ENCODE results near the gene COL9A1.

Gene COL9A1

DNA sequence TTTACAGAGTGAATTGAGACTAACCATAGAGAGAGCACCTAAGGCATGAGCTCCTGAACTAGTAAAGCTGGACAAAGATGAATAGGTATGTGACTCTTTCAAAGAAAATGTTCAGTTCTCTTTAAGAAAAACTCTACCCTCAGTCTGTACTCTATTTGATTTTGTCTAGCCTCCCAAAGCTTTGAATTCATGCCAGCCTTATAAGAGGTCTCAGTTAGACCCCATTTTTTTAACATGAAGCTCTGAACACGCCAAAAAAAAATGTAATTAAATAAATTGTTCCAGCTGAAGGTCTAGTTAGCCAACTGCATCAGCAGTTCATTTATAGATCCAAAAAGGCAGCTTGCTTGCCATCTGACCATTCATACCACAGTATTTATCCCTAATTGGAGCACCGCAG lies 71.6 kb downstream of the COL9A1 start:
- no peak for DNase-seq (ENCODE audit: low spot score)

DNA sequence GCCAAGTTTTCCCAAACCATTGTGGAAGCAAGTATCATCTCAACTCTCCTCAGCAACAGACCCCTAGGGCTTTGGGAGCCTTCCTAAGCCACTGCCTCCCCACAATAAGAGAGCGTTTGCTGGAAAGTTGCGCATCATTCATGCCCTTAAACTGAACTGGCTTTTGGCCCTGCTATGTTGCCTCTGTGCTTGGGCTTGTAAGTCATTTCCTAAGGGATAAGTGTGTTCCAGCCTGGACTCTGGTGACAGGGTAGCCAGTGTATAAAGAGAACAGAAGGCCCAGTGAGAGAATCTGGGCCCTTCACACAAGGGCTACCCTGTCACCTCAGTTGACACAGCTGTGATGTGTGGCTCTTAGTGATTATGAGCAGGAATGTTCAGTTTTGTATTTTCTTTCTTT lies 77.8 kb downstream of the COL9A1 start:
- DNase-seq (ENCODE audit: low spot score), result no peak

DNA sequence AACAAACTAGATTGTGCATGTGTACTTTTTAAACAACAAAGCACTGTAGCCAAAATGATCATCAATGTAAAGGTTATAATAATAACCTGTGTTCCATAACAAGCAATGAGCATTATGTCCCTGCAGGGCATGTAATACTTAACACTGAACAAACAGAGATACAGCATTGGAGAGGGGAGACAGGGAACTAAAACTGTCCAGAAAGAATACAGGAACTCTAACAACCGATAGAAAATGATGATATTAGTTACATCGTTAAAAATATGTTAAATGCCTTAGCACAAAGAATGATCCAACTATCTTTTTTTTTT lies 80.5 kb downstream of the COL9A1 start:
- no peak for DNase-seq (ENCODE audit: low spot score)

DNA sequence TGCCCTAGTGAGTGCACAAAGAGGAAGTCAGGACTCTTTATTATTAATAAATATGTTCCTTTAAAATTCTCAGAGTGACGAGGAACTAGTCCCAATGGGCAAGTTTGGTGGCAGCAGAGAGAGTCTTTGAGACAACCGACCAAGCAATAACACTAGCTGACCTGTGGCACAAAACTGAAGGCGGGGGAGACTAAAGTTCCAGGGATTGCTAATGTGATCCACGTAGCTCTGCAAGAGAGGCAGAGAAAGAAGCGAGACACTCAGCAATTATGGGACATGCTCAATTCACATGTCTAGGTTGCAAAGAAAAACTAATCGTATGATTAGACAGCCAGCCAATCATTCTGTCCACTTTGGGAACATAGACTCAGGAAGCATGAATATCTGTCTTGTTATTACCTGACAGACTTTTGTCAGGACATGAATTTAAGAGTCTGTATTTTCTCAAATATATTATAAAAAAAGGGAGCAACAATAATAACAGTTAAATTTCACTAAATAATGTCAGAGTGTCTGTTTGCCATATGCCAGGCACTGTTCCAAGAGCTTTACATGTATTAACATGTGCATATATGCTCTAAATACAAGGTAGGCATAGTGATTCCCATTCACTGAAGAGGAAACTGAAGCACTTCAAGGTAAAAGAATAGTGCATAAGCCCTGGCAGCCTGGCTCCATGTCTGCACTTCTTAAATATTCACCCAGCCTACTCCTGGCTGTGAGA lies 81.0 kb downstream of the COL9A1 start:
- no peak for DNase-seq (ENCODE audit: low spot score)

DNA sequence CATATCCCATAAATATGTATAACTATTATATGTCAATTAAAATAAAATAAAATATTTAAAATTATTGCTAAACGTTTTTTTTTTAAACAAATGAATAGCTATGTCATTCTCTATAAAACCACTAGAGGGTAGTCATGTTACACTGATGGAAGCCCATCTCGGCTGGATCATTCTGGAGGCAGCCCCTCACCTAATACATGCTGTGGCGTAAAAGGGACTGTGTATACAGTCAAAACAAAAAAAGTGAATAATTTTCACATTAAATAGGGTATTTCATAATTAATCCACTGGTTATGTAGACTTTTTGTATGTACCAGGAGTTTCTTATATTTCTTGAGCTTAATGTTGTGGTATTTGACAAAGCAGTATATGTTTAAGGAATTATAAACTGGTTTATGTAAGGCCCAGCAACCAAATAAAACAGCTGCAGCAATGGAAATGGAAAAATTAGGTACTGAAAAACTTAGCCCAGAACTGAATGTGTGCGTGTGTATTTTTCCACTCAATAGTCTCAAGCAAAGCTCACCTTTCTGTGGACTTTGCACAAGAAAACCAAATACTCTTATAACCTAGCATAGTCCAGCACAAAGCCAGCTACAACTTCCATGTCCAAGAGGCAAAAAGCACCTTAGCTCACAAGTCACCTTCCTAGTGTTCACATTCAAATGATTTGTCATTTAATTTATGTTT lies 81.7 kb downstream of the COL9A1 start:
- DNase-seq (ENCODE audit: low spot score), result peak; percentile 52

DNA sequence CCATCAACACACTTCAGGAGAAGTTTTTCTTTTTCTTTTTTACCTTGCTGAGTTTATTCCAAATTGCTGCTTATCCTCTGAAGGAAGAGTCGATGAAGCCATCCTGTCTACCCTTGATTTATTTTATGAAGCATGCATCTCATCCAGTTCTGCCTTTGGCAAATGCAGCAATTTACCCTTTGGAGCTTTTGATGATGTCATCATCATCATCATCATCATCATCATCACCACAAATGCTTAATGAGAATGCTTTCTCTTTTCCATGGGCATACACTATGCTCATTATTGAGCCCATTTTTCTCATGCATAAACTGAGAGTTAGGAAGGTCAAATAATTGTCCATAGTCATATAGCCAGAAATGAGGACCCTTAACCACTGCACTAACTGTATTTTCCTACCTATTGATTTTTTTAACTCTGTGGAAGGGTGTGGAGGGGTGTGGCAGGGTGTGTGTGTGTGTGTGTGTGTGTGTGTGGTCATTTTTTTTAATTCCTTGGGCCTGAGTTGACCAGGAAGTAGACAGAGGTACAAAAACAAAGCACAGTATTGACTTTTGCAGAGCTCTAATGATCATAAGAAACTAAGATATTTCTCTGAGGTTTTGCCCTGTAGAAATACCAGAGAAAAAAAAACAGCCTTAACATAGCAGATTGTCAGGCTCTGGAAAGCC lies 82.8 kb downstream of the COL9A1 start:
- no peak for DNase-seq (ENCODE audit: low spot score)

DNA sequence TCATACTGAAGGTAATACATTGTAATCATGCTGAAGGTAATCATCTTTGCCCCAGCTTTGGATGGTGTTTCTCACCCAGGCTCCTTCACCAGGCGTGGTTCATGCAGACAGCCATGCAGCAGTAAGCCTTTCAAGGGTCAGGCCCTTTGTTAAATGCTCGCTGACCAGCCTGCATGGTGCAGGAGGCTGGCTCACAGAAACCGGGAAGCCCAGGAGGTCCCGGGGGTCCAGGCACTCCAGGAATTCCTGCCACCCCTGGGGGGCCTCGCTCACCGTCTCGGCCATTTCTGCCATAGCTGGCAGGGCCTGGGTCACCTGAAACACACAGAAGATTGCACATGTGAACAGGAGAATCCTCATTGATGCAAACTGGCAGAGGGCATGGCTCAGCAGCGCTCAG lies 86.1 kb downstream of the COL9A1 start:
- no peak for DNase-seq (ENCODE audit: low spot score)

DNA sequence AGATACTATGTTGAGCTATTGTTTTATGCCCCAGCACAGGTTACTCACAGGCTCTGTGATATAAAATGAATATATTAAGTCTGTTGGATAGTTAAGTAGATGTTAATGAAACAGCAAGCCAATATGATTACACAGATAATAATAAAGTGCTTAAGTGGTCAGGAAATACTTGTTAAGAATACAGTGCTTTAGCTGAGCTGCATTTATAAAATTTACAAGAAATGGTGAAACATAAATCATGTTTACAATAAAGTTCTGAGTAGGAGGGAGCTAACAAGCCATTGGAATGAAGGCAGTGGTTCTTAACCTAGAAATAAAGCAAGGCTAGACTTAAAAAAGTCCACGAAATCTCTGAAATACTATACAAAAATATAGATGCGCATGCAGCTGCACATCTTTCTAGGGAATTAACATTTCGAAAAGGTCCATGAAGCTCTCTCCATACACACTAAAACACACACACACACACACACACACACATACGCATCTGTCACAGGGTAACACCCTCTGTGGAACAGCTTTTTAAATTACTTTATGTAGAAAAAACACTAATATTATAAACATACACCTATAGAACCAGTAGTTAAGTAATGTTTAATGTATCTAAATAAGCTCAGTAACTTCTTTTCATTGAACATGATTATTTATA lies 87.3 kb downstream of the COL9A1 start:
- no peak for DNase-seq (ENCODE audit: low spot score)

DNA sequence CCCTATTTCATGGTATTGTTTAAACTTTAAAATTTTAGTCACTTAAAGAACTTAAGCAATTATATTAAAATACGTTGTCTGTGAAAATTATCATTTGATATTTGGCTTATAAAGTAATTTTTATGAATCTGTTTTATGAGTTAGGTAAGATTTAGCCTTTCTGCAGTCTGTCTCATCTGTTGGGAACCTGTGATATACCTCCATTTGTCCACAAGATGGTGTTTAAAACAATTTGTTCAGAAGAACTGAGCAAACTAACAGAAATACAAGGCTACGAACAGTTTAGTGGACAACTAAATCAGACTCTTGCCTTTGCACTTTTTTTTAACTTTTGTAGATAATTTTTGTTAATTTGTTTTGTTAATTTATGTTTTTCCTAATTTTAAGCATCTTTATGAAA lies 92.4 kb downstream of the COL9A1 start:
- DNase-seq (ENCODE audit: low spot score), result peak; percentile 23

DNA sequence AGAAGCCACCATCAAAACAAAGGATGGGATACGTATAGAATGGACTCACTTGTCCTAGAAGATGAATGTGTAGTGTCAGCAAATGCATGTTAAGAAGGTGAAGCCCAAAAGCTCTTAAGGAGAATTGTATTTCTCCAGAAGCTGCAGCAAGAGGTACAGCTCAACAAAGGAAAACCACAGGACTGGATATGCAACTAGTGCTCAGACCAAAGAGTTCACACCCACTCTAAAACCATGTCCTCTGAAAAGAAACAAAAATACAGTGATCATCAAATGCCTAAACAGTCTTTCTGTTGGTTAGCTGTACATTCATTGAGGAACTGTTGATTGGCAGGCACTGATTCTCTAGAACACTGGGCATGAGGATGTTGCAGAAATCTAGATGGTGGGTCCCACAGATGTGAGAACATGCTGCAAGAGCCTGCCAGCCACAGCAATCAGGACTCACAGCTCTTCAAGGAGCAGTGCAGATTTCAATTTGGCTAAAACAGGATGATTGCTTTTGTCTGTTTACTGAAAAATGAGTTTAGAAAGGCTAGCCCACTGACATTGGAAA lies 94.6 kb downstream of the COL9A1 start:
- no peak for DNase-seq (ENCODE audit: low spot score)

DNA sequence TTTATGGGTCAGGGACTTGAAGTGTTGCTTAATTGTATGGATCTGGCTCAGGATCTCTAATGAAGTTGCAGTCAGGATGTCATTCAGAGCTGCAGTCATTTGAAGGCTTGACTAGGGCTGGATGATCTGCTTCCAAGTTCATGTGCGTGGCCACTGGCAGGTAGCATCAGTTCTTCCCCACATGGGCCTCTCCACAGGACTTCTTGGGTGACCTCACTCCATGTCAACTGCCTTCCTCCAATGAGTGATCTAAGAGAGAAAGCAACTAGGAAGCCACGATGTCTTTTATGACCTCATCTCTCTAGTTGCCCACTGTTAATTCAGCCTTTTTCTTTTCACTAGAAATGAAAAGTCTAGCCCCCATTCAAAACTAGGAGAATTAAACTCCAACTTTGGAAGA lies 104.1 kb downstream of the COL9A1 start:
- no peak for DNase-seq (ENCODE audit: low spot score)

DNA sequence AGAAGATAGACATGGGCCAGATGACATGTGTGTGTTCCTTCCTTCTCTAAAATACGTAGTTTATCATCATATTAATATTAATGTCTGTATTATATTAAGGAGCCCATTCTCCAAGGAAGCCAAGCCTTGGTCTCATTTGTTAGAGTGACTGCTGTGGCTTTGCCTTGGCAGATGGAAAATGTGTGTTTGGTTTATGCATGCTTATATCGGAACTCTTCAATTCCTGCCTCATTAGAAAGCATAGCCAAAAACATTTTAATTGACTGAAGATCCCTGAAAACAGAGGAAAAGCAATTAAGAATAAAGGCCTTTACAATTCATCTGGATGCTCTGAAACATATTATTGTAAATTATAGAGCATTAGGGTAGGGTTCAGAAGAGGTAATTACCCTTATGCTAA lies 106.4 kb downstream of the COL9A1 start:
- DNase-seq (ENCODE audit: low spot score), result no peak

DNA sequence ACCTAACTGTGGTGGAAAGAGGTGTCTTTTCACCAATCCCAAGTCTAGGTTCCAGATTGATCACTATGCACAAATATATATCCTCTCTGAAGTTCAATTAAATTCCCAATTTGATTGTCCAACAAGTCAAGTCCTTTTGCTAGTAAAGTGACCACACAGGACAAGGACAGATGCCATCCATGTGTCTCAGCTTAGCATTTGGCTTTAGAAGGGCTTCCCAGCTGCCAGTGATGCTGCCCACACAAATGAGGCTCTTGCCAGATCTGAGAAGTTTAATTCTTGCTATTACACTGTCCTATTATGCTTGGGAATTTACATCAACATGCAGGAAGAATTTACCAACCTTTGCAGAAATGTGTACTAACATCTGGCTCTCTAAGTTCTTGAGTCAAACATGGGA lies 108.5 kb downstream of the COL9A1 start:
- DNase-seq (ENCODE audit: low spot score), result no peak

DNA sequence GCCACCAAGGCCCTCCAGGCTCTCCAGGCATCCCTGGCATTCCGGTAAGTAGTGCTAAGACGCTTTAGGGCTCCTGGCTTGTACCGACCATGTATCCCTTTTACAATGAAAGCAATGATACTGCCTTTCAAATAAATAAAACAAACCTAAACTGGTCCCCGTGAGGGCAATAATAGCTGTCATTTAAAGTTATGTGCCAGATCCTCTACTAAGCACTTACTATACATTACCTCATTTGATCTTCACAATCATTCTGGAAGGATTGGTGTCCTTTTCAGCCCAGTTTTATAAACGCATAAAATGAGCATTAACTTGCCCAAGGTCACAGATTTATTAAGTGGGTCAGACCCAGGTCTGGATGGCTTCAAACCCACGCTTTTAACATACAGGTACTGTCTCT lies 114.7 kb downstream of the COL9A1 start:
- DNase-seq (ENCODE audit: low spot score), result peak; percentile 28

DNA sequence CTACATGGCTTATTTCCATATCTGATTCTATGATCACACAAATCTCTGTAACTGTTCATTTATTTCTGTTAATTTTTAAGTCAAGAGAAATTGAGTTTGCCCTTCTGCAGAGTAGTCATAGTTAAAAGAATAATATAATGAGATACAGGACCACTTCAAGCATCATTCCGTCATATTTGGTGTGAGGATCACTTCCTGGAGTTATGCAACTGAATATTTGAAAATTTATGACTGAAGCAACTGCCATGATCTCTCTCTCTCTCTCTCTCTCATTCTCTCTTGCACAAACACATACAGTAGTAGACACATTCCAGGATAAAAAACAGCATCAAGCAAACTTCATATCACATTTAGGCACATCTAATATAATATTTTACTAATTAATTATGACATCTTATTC lies 116.4 kb downstream of the COL9A1 start:
- DNase-seq (ENCODE audit: low spot score), result no peak

DNA sequence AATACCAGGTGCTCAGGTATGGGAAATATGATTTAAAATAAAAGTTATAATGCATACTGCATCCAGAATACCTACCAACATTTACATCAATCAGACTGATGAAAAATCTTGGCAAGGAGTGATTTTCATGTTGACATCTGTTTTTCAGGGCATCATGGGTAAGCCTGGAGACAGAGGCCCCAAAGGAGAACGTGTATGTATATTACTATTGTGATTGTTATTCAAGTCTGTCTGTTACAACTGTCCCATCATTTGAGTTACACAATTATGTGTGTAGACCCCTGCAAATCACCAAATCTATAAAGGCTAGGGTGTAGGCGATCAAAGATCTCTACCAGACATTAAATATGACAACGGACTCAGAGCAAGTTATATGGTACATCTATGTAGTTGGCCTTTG lies 118.2 kb downstream of the COL9A1 start:
- no peak for DNase-seq (ENCODE audit: low spot score)

DNA sequence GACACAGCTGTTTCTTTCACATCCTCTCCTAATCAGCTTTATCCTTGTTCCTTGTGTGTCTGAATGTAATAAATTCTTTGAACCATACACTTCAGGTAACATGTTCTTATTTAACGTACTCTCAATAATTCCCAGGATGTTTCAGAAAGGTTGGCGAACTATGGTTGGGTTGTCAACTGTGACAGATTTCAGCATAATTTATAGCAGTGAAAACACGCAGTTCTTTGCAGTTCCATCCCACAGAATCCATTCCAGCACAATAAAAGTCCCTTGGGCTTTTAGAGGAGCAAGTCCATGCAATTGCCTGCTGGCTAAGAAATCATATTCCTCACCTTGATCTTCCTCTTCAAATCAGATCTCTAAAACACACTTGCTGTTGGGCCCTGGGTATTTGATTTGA lies 119.3 kb downstream of the COL9A1 start:
- DNase-seq (ENCODE audit: low spot score), result no peak

DNA sequence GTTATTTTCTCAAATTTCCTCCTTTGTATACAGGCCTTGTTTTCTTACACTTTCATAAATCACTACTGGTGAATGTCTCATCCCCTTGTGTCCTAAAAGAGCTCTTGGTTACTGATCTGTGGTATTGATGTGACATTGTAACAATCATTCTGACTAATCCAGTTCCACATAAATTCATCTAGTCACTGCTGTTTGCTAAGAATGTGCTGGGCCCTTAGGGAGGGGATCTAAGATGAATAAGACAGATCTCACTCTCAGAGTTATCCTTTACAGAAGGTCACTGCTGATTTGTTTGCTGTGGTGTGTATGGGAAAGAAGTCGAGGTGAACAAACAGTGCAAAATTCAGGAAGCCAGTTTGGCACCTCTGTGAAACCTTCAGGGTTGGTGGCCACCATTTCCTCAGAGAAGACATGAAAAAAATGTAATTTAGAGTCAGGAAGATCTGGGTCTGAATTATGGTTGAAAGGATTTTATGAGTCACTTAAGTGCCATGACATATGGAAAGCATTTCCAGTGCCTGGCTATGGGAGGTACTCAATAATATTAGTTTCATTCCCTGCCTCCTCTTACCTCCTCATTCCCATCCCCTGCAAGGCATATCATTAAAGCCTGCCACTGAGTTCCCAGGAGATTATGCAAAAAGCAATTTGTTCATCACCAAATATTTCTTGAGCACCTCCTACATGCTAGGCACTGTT lies 121.8 kb downstream of the COL9A1 start:
- no peak for DNase-seq (ENCODE audit: low spot score)

DNA sequence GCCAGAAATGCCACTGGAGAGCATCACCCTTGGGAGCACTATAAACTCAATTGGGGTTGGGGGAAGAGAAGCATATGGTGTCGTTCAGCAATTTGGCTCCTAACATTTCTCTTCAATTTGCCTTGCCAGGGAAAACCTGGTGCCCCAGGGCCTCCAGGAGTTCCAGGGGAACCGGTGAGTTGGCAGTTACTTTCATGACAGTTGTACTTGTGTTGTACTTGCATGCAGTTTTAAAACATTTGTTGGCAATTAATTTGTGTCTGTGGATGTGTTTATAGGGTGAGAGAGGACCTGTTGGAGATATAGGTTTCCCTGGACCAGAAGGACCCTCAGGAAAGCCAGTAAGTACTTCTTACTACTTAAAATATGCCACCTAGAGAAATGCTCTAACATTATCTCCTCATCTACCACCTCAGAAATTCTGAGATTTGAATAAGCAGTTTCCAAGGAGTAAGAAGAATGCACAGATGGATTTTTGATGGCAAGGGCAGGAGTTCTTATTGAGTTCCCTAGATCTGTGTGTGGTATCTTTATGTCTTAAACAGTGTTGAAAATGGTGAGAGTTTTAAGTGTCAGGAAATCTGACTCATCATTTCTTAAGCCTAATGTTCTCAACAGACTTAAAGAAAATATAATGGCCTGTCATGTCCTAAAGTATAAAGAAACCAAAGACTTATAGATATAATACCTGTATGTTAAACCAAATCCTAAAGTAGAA lies 122.5 kb downstream of the COL9A1 start:
- DNase-seq (ENCODE audit: low spot score), result no peak

DNA sequence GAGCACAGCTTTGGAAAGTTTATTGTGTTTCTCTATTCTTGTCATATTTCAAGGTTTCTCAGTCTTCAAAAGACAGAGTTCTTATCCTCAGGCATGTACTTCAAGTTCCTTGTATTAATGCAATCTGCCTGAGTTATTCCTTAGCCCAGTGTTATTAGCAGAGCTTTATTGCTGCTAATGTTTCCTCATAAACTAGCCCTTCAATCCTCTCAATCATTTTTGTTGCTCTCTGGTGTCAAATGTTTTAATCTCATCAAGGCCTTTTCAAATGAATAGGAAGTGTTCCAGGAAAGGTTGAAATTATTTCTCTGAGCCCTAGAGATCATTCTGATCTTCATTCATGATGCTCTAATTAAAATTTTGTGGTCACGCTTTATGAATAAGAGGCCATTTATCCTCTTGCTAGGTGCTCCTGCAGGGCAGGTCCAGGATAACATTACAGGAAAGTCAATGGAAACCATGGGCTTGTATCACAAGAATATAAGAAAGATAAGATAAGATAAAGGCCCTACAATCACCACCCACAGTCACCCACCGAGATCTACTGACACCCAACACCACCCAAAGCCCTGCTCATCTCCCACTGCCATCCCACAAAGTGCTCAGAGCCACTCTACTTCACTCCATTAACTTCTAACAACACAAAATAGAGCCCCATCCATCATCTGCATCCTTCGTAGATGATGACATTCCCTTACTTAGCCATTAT lies 125.9 kb downstream of the COL9A1 start:
- DNase-seq (ENCODE audit: low spot score), result no peak

All from SK-N-DZ (cell line).